ENCODE measurements around the gene ENGASE.

ENGASE gene

DNA sequence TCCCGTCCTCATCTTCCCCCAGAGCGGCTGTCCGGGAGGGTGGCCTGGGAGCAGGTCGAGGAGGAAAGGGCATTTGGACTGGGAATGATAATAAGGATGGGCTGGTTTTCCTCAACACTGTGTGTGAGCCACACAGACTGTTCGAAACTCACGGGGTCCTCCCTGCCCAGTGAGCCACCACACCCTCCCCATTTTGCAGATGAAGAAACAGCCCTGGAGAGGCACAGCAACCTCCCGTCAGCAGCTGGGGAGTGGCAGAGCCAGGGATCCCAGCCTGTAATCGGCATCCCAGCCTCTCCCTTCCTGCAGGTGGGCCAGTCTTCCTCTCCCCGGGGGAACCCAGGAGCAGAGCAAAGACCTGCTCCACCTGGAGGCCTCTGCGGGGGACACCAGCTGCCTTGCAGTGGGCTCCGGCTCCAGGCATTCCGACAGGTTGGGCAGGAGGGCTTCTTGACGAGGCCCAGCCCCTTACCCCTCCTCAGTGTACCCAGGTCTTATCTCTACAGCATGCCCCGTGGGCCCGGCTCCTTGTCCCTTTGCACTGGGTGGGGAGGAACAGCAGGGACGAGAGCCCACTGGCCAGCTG, 23.8 kb downstream of the ENGASE start:
- Histone ChIP-seq H3K4me2 (ENCODE audit: low read depth, low read length, poor library complexity, severe bottlenecking) (no peak overlapping the region), H3K27me3 (ENCODE audit: low read length) (no peaks in the 10 kb centered on the region), H3K9ac (ENCODE audit: low read length) (no peak overlapping the region), H3K36me3 (ENCODE audit: low read length) (no peaks in the 10 kb centered on the region), H4K20me1 (ENCODE audit: low read depth, low read length) (no peaks in the 10 kb centered on the region), H3K9me2 (replicated peaks; ENCODE audit: insufficient read depth, low read length) (no peaks in the 10 kb centered on the region), H3F3A (ENCODE audit: insufficient read depth) (no peaks in the 10 kb centered on the region), H3K4me3 (ENCODE audit: insufficient read depth, low read length, poor library complexity, severe bottlenecking) (no peak overlapping the region), H2AFZ (ENCODE audit: low read depth, low read length, severe bottlenecking) (no peak overlapping the region), H3K9me3 (ENCODE audit: insufficient read depth, low read length) (no peaks in the 10 kb centered on the region), H3K79me2 (ENCODE audit: insufficient read depth, low read length) (no peaks in the 10 kb centered on the region), H3K27ac (ENCODE audit: low read depth, low read length) (no peak overlapping the region)
- TF ChIP-seq EZH2phosphoT487 (conservative IDR thresholded peaks at IDR 0.05; ENCODE audit: low read length) (no peak), CTCF (IDR thresholded peaks at IDR 0.05; ENCODE audit: insufficient read depth, low read length, poor library complexity, severe bottlenecking) (no peak)

GRCh38 chr17:79100405-79100804, 25.8 kb downstream of the ENGASE start:
- no peaks in the 10 kb centered on the region for H3K27me3 ChIP-seq (ENCODE audit: low read length)
- no peak overlapping the region for H3K27ac ChIP-seq (ENCODE audit: low read depth, low read length)
- TF ChIP-seq EZH2phosphoT487 (conservative IDR thresholded peaks at IDR 0.05; ENCODE audit: low read length) (no peak), CTCF (IDR thresholded peaks at IDR 0.05; ENCODE audit: insufficient read depth, low read length, poor library complexity, severe bottlenecking) (no peak)
- no peak overlapping the region for H3K4me3 ChIP-seq (ENCODE audit: insufficient read depth, low read length, poor library complexity, severe bottlenecking)
- H3K79me2 ChIP-seq (ENCODE audit: insufficient read depth, low read length): no peaks in the 10 kb centered on the region
- no peak overlapping the region for H3K4me2 ChIP-seq (ENCODE audit: low read depth, low read length, poor library complexity, severe bottlenecking)
- no peaks in the 10 kb centered on the region for H3K36me3 ChIP-seq (ENCODE audit: low read length)
- no peak overlapping the region for H2AFZ ChIP-seq (ENCODE audit: low read depth, low read length, severe bottlenecking)
- H3K9ac ChIP-seq (ENCODE audit: low read length): no peak overlapping the region
- no peaks in the 10 kb centered on the region for H3K9me2 ChIP-seq (replicated peaks; ENCODE audit: insufficient read depth, low read length)
- H3K9me3 ChIP-seq (ENCODE audit: insufficient read depth, low read length): no peaks in the 10 kb centered on the region
- no peaks in the 10 kb centered on the region for H3F3A ChIP-seq (ENCODE audit: insufficient read depth)
- no peaks in the 10 kb centered on the region for H4K20me1 ChIP-seq (ENCODE audit: low read depth, low read length)

DNA sequence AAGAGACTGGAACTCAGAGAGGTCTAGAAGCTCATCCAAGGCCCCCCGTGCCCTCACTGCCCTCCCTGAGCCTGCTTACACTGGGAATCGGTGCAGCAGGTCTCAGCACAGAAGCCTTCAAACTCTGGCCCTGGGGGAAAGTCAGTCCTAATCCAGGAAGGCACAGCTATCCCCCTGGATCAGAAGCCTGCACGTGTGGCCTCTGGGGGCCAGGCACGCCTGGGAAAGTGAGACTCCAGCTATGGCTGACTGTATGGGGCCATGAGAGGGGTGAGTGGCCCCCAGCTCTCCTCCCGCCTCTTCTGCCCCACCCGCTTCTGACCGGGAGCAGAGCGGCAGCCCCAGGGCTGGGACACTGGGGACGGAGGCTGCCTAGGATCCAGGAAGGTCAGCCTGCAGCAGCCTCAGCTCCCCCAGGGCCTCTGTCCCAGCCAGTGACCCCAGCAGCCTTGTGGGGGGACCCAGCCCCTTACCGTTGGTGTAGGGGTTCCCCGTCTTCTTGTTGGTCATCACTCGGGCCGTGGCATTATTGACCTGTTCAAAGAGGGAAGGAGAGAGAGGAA, 26.6 kb downstream of the ENGASE start:
- Histone ChIP-seq H3K4me3 (ENCODE audit: insufficient read depth, low read length, poor library complexity, severe bottlenecking) (no peak overlapping the region), H3K4me2 (ENCODE audit: low read depth, low read length, poor library complexity, severe bottlenecking) (no peak overlapping the region), H4K20me1 (ENCODE audit: low read depth, low read length) (no peaks in the 10 kb centered on the region), H3K27me3 (ENCODE audit: low read length) (no peaks in the 10 kb centered on the region), H3K36me3 (ENCODE audit: low read length) (no peaks in the 10 kb centered on the region), H2AFZ (ENCODE audit: low read depth, low read length, severe bottlenecking) (no peak overlapping the region), H3K9me2 (replicated peaks; ENCODE audit: insufficient read depth, low read length) (no peaks in the 10 kb centered on the region), H3K9ac (ENCODE audit: low read length) (no peak overlapping the region), H3K27ac (ENCODE audit: low read depth, low read length) (no peak overlapping the region), H3K79me2 (ENCODE audit: insufficient read depth, low read length) (no peaks in the 10 kb centered on the region), H3F3A (ENCODE audit: insufficient read depth) (no peaks in the 10 kb centered on the region), H3K9me3 (ENCODE audit: insufficient read depth, low read length) (no peaks in the 10 kb centered on the region)
- TF ChIP-seq CTCF (IDR thresholded peaks at IDR 0.05; ENCODE audit: insufficient read depth, low read length, poor library complexity, severe bottlenecking) (no peak), EZH2phosphoT487 (conservative IDR thresholded peaks at IDR 0.05; ENCODE audit: low read length) (no peak)

Measured in SU-DHL-6 (cell line).